Cardiac fibroblast (primary cell): ENCODE data around the gene PDGFRB.

Source experiments
- DNase-seq, 2 donors: peaks; one replicate each; pipeline versions ENCODE4 v3.0.0 to v3.0.0-alpha.2; 2010; ENCODE audit warnings: low read depth in 2 of 2
- H3K4me3 ChIP-seq, 2 donors: replicated peaks in 1 of 2; 1 replicate in 1 of 2; 2 replicates in 1 of 2; pipeline ENCODE4 v1.5.1; 2011; ENCODE audit warnings: low read depth in 2 of 2, low read length in 2 of 2, mild to moderate bottlenecking in 2 of 2, moderate library complexity in 1 of 2
- TF ChIP-seq, protein P1 (sequence below): IDR thresholded peaks from one replicate; pipeline ENCODE4 v1.5.1; 2011; ENCODE audit warnings: low read depth, mild to moderate bottlenecking, low read length, inconsistent platforms

Gene PDGFRB

DNA sequence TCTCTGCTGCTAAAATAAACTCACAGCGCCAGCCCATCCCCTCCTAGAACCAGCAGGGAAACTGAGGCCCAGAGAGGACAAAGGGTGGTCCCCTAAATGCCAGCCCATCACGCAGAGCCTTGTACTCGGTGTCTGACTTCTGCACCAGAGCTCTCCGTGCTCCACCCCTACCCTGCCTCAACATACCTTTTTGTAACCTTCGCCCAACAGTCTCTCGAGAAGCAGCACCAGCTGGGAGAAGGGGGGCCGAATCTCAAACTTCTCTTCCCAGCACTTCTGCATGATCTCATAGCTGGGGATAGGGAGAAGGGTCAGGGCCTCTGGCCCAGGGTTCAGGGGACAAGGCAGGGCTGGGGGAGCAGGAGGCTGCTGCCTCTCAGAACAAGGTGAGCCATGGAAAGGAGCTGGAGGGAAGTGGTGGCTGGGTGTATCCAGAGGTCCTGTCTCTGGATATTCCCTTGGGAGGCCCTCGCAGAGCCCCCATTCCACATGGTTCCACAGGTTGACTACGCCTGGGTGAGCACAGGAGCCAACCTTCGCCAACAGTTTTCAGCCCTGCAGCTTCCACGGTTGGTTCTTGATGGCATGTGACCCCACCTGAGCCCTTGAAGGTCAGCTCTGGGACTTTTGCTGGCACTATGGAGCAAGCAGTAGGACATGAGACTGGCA lies 37.0 kb downstream of the PDGFRB start:
- TF ChIP-seq, protein P1, sequence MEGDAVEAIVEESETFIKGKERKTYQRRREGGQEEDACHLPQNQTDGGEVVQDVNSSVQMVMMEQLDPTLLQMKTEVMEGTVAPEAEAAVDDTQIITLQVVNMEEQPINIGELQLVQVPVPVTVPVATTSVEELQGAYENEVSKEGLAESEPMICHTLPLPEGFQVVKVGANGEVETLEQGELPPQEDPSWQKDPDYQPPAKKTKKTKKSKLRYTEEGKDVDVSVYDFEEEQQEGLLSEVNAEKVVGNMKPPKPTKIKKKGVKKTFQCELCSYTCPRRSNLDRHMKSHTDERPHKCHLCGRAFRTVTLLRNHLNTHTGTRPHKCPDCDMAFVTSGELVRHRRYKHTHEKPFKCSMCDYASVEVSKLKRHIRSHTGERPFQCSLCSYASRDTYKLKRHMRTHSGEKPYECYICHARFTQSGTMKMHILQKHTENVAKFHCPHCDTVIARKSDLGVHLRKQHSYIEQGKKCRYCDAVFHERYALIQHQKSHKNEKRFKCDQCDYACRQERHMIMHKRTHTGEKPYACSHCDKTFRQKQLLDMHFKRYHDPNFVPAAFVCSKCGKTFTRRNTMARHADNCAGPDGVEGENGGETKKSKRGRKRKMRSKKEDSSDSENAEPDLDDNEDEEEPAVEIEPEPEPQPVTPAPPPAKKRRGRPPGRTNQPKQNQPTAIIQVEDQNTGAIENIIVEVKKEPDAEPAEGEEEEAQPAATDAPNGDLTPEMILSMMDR, result no peak
- no peak overlapping the region for H3K4me3 ChIP-seq
- DNase-seq, result no peak

DNA sequence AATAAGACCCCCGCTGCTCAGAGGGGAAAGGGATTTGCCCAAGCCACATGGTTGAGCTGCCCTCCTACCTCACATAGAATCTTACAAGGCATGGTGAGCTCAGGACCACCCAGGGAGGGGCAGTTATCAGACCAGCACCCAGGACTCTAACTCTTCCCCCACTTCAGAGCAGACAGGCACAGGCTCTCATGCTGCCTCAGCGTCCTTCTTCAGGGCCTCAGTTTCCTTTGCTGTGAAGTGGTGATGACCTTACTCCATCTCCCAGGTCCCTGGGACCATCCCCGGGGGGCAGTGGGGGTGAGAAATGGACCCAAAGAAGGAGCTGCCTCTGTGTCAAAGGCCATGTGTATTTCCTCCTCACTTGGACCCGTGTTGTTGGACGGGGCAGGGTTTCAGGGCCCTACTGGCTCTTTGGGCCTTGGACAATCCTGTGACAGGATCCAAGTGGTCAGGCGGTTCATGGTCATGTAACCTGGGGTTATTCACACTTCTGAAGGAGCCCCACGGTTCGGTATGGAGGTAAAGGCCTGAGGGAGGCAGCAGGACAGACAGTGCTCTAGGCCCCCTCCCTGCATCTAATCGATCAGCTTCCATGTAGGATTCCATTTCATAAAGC lies 37.6 kb downstream of the PDGFRB start:
- no peak overlapping the region for H3K4me3 ChIP-seq
- TF ChIP-seq, protein P1, result no peak
- no peak for DNase-seq

DNA sequence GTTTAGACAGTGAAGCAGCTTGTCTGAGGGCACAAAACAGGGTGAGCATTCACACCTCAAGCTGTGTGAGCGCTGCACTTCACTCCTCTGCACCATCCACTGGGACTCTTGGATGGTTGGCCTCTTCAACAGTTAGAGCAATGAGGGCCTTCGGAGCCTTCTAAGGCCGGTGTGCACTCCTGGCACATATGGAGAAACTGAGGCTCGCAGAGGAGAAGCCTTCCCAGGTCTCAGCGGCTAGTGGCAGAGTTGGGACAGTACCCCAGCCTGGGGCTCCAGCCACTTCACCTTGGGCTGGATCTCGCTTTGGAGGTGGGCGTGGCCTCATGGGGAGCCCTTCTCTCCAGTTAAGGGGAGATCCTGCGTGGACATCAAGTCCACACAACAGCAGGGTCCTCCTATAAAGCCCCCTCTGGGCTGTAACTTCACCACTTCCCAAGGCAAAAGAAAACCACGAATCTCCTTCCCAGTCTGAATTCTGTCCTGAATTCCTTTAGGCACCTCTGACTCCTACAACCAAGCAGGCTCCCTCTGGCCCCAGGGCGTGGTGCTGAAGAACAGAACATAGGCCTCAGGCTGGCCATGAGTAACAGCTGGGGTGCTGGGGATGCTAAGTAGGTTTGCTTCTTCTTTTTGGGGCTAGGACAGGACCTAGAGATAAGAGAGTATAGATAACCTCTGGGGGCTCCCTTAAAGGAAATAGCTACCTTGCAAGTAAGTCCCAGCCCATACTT lies 38.8 kb downstream of the PDGFRB start:
- no peak overlapping the region for H3K4me3 ChIP-seq
- DNase-seq, result no peak
- TF ChIP-seq, protein P1, result no peak

DNA sequence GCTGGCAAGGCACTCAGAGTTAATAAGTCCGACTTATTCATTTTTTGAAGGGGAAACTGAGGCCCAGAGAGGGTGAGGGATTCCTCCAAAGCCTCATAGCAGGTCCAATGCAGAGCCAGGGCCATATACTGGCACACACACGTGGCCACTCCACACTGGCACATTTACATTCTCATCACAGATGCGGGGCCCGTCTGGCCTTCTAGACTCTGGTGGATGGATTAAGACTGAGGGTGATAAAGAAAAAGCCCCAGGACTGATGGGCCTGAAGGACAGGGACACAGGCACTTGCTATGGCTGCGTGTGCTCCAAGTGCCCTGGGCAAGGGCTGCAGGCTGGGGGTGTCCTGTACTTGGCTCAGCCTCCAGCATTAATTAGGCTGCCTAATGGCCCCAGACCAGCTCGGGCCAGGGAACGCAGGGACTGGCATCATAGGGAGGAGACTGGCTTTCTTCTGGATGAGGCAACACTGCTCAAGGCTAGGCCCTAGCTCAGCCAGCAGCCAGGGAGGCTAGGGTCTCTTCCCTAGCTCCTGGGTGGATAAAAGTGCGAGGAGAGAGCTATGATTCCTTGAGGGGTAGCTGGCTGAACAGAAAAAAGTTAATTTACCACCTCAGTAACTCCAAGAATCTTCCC lies 40.8 kb downstream of the PDGFRB start:
- no peak overlapping the region for H3K4me3 ChIP-seq
- no peak for DNase-seq
- TF ChIP-seq, protein P1, result no peak

DNA sequence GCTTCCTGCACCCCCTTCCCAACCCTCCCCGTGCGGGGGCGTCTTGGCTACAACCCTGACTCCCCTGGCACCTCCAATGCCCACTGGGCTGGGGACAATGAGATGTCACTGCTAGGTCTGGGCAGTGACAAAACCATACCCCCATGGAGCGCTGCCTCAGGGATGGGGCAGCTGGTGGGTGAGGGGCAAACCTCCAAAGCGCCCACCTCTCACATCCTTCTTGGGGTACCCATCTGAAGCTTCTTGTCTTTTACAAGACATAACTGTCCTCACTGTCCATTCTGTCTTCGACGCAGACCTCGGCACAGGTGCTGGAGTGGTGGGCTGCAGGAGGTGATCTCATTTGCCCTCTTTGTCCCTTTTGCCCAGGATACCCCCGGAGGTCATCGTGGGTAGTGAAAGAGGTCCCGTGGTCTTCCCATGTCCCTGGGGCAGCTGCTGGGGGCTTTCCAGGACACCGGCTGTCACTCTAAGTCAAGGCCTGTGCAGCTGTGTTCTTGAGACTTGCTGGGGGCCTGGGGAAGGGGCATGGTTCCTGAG lies 41.5 kb downstream of the PDGFRB start:
- H3K4me3 ChIP-seq, result no peak overlapping the region
- no peak for DNase-seq
- TF ChIP-seq, protein P1, result no peak

DNA sequence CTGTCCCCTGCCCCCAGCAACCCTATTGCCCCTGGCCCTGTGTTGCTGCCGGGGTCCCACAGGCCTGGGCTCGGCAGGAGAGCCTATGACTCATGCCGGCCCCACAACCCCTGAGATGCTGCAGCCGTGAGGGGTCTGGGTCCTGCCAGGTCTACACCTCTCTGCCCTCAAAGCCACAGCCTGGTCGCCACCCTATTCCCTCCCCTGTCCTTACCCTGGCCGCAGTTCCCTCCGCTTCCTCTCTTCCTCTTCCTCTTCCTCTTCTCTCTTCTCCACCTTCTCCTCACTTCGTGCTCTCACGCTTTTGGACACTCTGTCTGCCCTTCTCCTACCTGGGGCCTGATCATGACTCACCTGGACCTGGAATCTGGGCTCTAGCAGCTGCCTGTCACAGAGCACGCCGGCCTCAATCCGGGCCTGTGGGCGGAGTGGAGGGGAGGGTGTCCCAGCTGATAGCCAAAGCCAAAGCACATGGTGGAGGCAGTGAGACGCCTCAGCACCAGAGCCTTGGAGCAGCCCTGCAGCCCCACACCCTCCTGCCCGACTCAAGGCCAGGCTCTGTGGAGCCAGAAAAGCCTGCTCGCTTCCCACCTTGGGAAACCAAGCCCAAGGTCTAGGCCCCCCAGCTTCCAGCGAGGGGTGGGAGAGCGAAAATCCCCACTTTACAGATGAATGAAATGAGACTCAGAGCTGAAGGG lies 42.4 kb downstream of the PDGFRB start:
- DNase-seq, result no peak
- no peak overlapping the region for H3K4me3 ChIP-seq
- TF ChIP-seq, protein P1, result no peak
